PC-3 (cell line): ENCODE data around the gene PDGFB.

Experiments
- EZH2 ChIP-seq: fragments of 300-600 bp; sonication (generic); IDR thresholded peaks from one replicate; pipeline ENCODE4 v1.6.1; 2017; ENCODE audit warnings: antibody characterized with exemption, mild to moderate bottlenecking, low read length; ENCODE audit not compliant: unreplicated experiment
- EZH2phosphoT487 ChIP-seq: fragments of 300-600 bp; sonication (generic); IDR thresholded peaks from 2 replicates; pipeline ENCODE4 v1.6.1; 2018; ENCODE audit warnings: mild to moderate bottlenecking, antibody characterized with exemption, low read length, borderline replicate concordance
- TF ChIP-seq, protein P1 (sequence below): fragments of 300-600 bp; sonication (generic); conservative IDR thresholded peaks from 2 replicates; pipeline ENCODE4 v1.5.1; 2017; ENCODE audit warnings: antibody characterized with exemption, low read depth, mild to moderate bottlenecking, low read length

DNA sequence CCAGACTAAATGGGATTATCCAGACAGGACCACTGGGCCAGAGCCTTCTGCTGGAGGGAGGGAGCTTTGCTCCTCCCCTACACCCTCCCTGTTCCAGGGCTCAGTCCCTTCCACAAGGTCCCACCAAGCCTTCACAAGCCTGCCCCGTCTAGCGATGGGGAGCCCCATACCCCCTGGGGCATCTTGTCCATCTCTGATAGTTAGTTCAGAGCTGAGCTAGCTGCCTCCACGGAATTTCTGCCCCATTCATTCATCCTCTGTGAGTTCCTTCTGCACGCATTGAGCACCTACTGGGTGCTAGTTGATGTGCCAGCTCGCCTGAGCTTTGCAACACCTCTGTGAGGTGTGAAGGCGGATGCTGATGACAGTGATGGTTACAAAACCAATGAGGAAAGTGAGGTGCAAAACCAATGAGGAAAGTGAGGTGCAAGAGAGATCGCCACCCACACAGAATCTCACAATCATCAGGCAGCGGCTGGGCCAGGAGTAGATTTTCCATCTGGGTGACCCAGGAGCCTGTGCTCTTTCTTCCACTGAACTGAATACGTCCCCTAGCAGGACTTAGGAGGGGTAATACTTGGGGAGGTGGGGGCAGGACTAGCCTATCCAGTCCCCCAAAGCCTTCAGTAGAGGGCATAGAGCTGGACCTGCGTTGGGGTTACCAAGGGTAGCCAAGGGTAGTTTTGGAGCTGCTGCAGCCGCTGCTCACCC, 70.8 kb downstream of the PDGFB start:
- TF ChIP-seq, protein P1, sequence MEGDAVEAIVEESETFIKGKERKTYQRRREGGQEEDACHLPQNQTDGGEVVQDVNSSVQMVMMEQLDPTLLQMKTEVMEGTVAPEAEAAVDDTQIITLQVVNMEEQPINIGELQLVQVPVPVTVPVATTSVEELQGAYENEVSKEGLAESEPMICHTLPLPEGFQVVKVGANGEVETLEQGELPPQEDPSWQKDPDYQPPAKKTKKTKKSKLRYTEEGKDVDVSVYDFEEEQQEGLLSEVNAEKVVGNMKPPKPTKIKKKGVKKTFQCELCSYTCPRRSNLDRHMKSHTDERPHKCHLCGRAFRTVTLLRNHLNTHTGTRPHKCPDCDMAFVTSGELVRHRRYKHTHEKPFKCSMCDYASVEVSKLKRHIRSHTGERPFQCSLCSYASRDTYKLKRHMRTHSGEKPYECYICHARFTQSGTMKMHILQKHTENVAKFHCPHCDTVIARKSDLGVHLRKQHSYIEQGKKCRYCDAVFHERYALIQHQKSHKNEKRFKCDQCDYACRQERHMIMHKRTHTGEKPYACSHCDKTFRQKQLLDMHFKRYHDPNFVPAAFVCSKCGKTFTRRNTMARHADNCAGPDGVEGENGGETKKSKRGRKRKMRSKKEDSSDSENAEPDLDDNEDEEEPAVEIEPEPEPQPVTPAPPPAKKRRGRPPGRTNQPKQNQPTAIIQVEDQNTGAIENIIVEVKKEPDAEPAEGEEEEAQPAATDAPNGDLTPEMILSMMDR, result no peak
- TF ChIP-seq EZH2, result no peak
- no peak for TF ChIP-seq EZH2phosphoT487
